HepG2 (cell line): ENCODE measurements around the gene CCDC57. TPM values are rescaled to one million over a fixed set of nuclear protein-coding genes. Genes with fewer than 3 reads are reported as not detected.

Source experiments
- BATF2 ChIP-seq: sonication (generic); formaldehyde crosslinking; IDR thresholded peaks from 2 replicates; pipeline ENCODE4 v1.8.0; 2022; ENCODE audit warnings: mild to moderate bottlenecking, missing genetic modification reagents, moderate library complexity
- FOXP1 ChIP-seq, 2 experiments: fragments of 450-650 bp in 1 of 2; IDR thresholded peaks; 2 replicates each; pipeline ENCODE4 v1.6.1; 2017 to 2018; ENCODE audit warnings: antibody characterized with exemption in 1 of 2
- MED1 ChIP-seq: sonication (generic); formaldehyde crosslinking; IDR thresholded peaks from 2 replicates; pipeline ENCODE4 v1.4.0; 2020; ENCODE audit warnings: missing genetic modification reagents
- POGZ ChIP-seq: sonication (generic); formaldehyde crosslinking; IDR thresholded peaks from 2 replicates; pipeline ENCODE4 v1.4.0; 2020; ENCODE audit warnings: mild to moderate bottlenecking, missing genetic modification reagents
- PRDM10 ChIP-seq: sonication (generic); formaldehyde crosslinking; IDR thresholded peaks from 2 replicates; pipeline ENCODE4 v1.4.0; 2020; ENCODE audit warnings: low read depth, missing genetic modification reagents
- PRDM4 ChIP-seq: sonication (generic); formaldehyde crosslinking; IDR thresholded peaks from 2 replicates; pipeline ENCODE4 v1.9.0; 2021; ENCODE audit warnings: missing genetic modification reagents, borderline replicate concordance
- TSC22D2 ChIP-seq: sonication (generic); formaldehyde crosslinking; IDR thresholded peaks from 2 replicates; pipeline ENCODE4 v1.5.1; 2020; ENCODE audit warnings: missing genetic modification reagents, mild to moderate bottlenecking, borderline replicate concordance
- ZBTB8A ChIP-seq: sonication (generic); formaldehyde crosslinking; IDR thresholded peaks from 2 replicates; pipeline ENCODE4 v1.4.0; 2020; ENCODE audit warnings: mild to moderate bottlenecking, low read depth, missing genetic modification reagents, borderline replicate concordance
- ZC3H13 ChIP-seq: sonication (generic); formaldehyde crosslinking; IDR thresholded peaks from 2 replicates; pipeline ENCODE4 v1.8.1; 2023; ENCODE audit warnings: mild to moderate bottlenecking, missing genetic modification reagents, moderate library complexity
- ZKSCAN8 ChIP-seq: IDR thresholded peaks from 2 replicates; pipeline ENCODE4 v1.6.1; 2016; ENCODE audit warnings: borderline replicate concordance, missing genetic modification reagents, missing compliant biosample characterization
- ZNF180 ChIP-seq: sonication (generic); formaldehyde crosslinking; IDR thresholded peaks from 2 replicates; pipeline ENCODE4 v1.4.0; 2020; ENCODE audit warnings: low read depth, missing genetic modification reagents, borderline replicate concordance
- ZNF292 ChIP-seq: sonication (generic); formaldehyde crosslinking; IDR thresholded peaks from 2 replicates; pipeline ENCODE4 v1.8.1; 2022; ENCODE audit warnings: mild to moderate bottlenecking, low read depth, missing genetic modification reagents, borderline replicate concordance
- ZNF382 ChIP-seq: sonication (generic); formaldehyde crosslinking; IDR thresholded peaks from 2 replicates; pipeline ENCODE4 v1.5.0; 2020; ENCODE audit warnings: missing genetic modification reagents, mild to moderate bottlenecking, borderline replicate concordance
- ZNF605 ChIP-seq: sonication (generic); formaldehyde crosslinking; IDR thresholded peaks from 2 replicates; pipeline ENCODE4 v1.8.0; 2022; ENCODE audit warnings: mild to moderate bottlenecking, missing genetic modification reagents
- ZNF619 ChIP-seq: sonication (generic); formaldehyde crosslinking; IDR thresholded peaks from 2 replicates; pipeline ENCODE4 v1.4.0; 2020; ENCODE audit warnings: mild to moderate bottlenecking, missing genetic modification reagents
- polyA plus RNA-seq, 8 experiments: library from polyadenylated mRNA; depleted of rRNA in 3 of 8; stranded (reverse) in 7 of 8; unstranded in 1 of 8; fragments of >200 nt; fragmentation: Illumina TruSeq in 4 of 8; extraction: Trizol in 4 of 8; gene quantifications; 2 replicates each; pipeline versions ENCODE4 v1.2.1 to v1.2.3, GENCODE V29; 2011 to 2016; ENCODE audit warnings: low read depth in 4 of 8, missing spikeins in 1 of 8, mixed read lengths in 1 of 8; ENCODE audit not compliant: insufficient read depth in 1 of 8
- total RNA-seq, 5 experiments: library from RNA; depleted of rRNA; stranded (reverse); fragments of >200 nt; fragmentation: Illumina TruSeq; extraction: Trizol; gene quantifications; 2 replicates each; pipeline ENCODE4 v1.2.3, GENCODE V29; 2016; ENCODE audit warnings: low read depth in 1 of 5
- TF ChIP-seq, protein P1 (sequence below): sonication (generic); formaldehyde crosslinking; IDR thresholded peaks from 2 replicates; pipeline ENCODE4 v1.4.0; 2020; ENCODE audit warnings: missing genetic modification reagents, borderline replicate concordance
- TF ChIP-seq, protein P2 (sequence below): sonication (generic); formaldehyde crosslinking; IDR thresholded peaks from 2 replicates; pipeline ENCODE4 v1.8.0; 2022; ENCODE audit warnings: mild to moderate bottlenecking, missing genetic modification reagents, moderate library complexity

Gene CCDC57
- total and polyA plus RNA-seq, 2 of the 13 experiments (the other 11 are each of a cell fraction or from before 2014, with no cell fraction given) = 59.3 to 59.9 TPM

GRCh38 chr17:82240506-82241182 is 28.0 kb upstream of the CCDC57 start (continued):
- TF ChIP-seq PRDM10 (CRISPR knock-in tag) (no peak), PRDM4 (CRISPR knock-in tag) (no peak), ZNF382 (no peak), ZNF605 (CRISPR knock-in tag) (no peak; the same call in none of the 2 replicates), ZNF180 (no peak), ZKSCAN8 (no peak), BATF2 (CRISPR knock-in tag) (0 out of 2 replicates have a peak, but pooled peaks have one; percentile 43), ZNF292 (CRISPR knock-in tag) (0 out of 2 replicates have a peak, but pooled peaks have one; percentile 61), FOXP1 (IDR thresholded peaks at IDR 0.05) (no peak), FOXP1 (CRISPR knock-in tag; IDR thresholded peaks at IDR 0.05) (no peak), MED1 (no peak), TSC22D2 (no peak), ZC3H13 (CRISPR knock-in tag) (peak; percentile 99), ZBTB8A (CRISPR knock-in tag) (0 out of 2 replicates have a peak, but pooled peaks have one; percentile 58), POGZ (CRISPR knock-in tag) (0 out of 2 replicates have a peak, but pooled peaks have one; percentile 8), ZNF619 (CRISPR knock-in tag) (0 out of 2 replicates have a peak, but pooled peaks have one; percentile 9)
- TF ChIP-seq, protein P1, sequence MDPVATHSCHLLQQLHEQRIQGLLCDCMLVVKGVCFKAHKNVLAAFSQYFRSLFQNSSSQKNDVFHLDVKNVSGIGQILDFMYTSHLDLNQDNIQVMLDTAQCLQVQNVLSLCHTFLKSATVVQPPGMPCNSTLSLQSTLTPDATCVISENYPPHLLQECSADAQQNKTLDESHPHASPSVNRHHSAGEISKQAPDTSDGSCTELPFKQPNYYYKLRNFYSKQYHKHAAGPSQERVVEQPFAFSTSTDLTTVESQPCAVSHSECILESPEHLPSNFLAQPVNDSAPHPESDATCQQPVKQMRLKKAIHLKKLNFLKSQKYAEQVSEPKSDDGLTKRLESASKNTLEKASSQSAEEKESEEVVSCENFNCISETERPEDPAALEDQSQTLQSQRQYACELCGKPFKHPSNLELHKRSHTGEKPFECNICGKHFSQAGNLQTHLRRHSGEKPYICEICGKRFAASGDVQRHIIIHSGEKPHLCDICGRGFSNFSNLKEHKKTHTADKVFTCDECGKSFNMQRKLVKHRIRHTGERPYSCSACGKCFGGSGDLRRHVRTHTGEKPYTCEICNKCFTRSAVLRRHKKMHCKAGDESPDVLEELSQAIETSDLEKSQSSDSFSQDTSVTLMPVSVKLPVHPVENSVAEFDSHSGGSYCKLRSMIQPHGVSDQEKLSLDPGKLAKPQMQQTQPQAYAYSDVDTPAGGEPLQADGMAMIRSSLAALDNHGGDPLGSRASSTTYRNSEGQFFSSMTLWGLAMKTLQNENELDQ (CRISPR knock-in tag) = no peak
- TF ChIP-seq, protein P2, sequence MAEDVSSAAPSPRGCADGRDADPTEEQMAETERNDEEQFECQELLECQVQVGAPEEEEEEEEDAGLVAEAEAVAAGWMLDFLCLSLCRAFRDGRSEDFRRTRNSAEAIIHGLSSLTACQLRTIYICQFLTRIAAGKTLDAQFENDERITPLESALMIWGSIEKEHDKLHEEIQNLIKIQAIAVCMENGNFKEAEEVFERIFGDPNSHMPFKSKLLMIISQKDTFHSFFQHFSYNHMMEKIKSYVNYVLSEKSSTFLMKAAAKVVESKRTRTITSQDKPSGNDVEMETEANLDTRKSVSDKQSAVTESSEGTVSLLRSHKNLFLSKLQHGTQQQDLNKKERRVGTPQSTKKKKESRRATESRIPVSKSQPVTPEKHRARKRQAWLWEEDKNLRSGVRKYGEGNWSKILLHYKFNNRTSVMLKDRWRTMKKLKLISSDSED (CRISPR knock-in tag) = no peak
